ENCODE measurements around the gene DICER1.

GRCh38 chr14:95155045-95155444, 2.3 kb downstream of the DICER1 start:
- TF ChIP-seq MYC (IDR thresholded peaks at IDR 0.05; ENCODE audit: low read depth, low read length) (no peak), POLR2A (IDR thresholded peaks at IDR 0.05; ENCODE audit: low read depth, low read length) (no peak), EZH2 (IDR thresholded peaks at IDR 0.05; ENCODE audit: borderline replicate concordance, low read depth, low read length, severe bottlenecking) (no peak), POLR2AphosphoS5 (IDR thresholded peaks at IDR 0.05; ENCODE audit: insufficient read depth, low read depth, low read length) (no peak), CTCF (IDR thresholded peaks at IDR 0.05; ENCODE audit: extremely low read depth in 1 of 2, insufficient read depth in 1 of 2, low read depth in 1 of 2, low read length in 2 of 2) (no peak), JUN (IDR thresholded peaks at IDR 0.05; ENCODE audit: borderline replicate concordance, insufficient read depth, insufficient read length, low read depth) (no peak), GATA2 (IDR thresholded peaks at IDR 0.05; ENCODE audit: insufficient read depth, insufficient read length, low read depth, low read length) (no peak), MAX (IDR thresholded peaks at IDR 0.05; ENCODE audit: insufficient read depth, insufficient read length) (no peak)
